HG03196 (cell line): Measurements from ENCODE around the gene CACNA1F.

Experiments used
- ATAC-seq: cut with Tn5 transposase; IDR thresholded peaks from one replicate; pipeline ENCODE4 v1.9.1; 2021; ENCODE audit not compliant: unreplicated experiment

Gene CACNA1F

DNA sequence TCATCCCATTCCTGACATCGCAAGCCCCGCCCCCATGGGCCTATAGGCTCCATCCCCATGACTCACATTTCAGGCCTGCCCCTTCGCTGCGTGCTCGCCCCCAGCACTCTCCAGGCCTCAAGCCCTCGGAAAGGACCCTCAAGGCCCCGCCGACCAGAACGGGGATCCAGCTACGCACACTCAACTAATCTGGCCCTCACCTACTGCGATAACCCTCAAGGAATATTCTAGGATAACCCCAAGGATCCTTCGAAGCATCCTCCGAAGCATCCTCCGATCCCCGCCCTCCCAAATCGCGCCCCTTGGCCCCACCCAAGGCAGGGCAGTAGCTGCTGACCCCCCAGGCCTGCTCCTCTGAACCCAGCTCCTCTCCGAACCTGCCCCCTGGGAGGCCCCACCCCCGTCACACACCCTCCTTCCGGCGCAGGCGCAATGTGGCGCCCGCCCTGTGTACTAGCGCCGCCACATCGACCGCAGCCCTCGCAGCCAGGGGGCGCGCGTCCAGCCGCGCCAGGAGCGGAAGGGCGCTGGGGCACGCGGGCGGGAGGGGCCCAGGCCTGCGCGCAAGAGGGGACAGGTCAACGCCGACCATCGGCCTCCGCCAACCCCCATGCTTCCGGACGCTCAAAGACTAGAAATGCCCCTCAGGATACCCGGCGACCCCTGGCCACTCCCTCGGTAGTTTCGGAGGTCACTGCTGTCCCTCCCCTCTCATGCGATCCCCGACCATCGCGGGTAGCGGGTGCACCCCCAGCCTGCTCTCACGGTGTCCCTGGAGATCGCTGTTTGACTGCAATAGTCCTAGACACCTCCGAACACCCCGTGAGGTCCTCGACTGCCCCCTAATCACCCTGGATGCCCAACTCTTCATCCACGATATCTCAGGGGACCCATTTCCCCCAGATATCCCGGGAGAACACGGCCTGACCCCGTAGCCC, 77.0 kb downstream of the CACNA1F start:
- ATAC-seq: peak; percentile 83

DNA sequence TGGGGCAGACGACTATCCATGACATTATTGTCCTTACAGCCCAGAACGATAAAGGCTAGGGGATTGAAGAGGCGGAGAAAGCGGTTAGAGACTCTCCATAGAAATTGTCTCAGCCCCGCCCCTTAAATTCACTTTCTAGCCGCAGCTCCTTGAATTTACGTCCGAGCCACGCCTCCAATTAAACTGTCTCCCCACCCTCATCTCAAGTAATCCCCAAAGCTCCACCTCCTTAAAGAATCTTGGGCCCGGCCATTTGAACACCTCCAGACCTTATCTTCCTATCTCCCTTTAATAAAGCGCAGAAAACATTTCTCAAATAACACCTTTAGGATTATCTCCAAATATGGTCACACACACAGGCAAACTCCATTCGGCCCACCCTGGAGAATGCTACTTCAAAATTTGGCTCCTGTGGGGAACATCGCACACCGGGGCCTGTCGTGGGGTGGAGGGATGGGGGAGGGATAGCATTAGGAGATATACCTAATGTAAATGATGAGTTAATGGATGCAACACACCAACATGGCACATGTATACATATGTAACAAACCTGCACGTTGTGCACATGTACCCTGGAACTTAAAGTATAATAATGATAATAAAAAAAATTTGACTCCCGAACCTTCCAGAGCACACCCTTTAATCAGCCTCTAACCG, 77.8 kb downstream of the CACNA1F start:
- peak; percentile 1 for ATAC-seq
